Right ventricle myocardium inferior (tissue), 1 donor: ENCODE results near the gene PIBF1. TPM values are rescaled to one million over a fixed set of nuclear protein-coding genes. Genes with fewer than 3 reads are reported as not detected.
"Not testable (repeated sequence)": the region's sequence is repeated elsewhere in the genome, so short reads cannot be mapped to it uniquely, and the experiment has no call there.

Source experiments
- ATAC-seq: fragments of 200-7000 bp; cut with Tn5 transposase; one replicate; pipeline ENCODE4 v1.9.1; 2020; ENCODE audit warnings: mild to moderate bottlenecking, moderate library complexity
- DNase-seq: peaks from one replicate; pipeline ENCODE4 v3.0.0; 2021; ENCODE audit errors: missing footprints
- intact Hi-C: fragments of 100-400 bp; cut with DNase I; formaldehyde crosslinking; loops from one replicate; pipeline ENCODE4 v1.11.0; 2022
- long read RNA-seq: library from polyadenylated mRNA; unstranded; transcript quantifications from one replicate; pipeline ENCODE4 v2.0.0, GENCODE V29; 2021
- total RNA-seq: library from RNA; stranded (reverse); fragmentation: NEBNext Ultra II Directional; extraction: Animal tissue kit (Norgen Biotek cat#: 25700); gene quantifications from one replicate; pipeline ENCODE4 v1.2.1, GENCODE V29; 2021
- donor health status: DM: no; HTN: yes; CAD: no; lungs with severe emphysema.

The PIBF1 gene
- 16.3 TPM for total RNA-seq
- long read RNA-seq, transcript PIBF1-201 (18 exons, 3,154 nt), result major isoform, 6 of 8 reads
- long read RNA-seq, partial matches to known transcripts, result 0 of 8 reads
- long read RNA-seq, other reads (novel, unspliced or antisense), result 2 of 8 reads

- intact Hi-C loops, result loop anchor here (1.0 kb wide), 1 partner anchor 54 kb away; the partner anchor contains the start of genes BORA and MZT1
- ATAC-seq, result peak; percentile 100
- peak; percentile 98 for DNase-seq
Measured at GRCh38 chr13:72781451-72782439, at the start of gene PIBF1, which contains the start of gene DIS3. PIBF1 (plus strand) TSS chr13:72782133; CDS start chr13:72783470, 1,337 bp downstream. DIS3 (minus strand) TSS chr13:72781900; CDS start chr13:72781832, 68 bp downstream.

- no peak for DNase-seq
- intact Hi-C loops, result no loop called here
Measured at GRCh38 chr13:72737033-72737432, 44.9 kb upstream of the PIBF1 start.

GRCh38 chr13:72740015-72740414, 41.9 kb upstream of the PIBF1 start:
- intact Hi-C loops, result no loop called here
- DNase-seq (no peak), ATAC-seq (no peak)

More at GRCh38 chr13:72737033-72737432, 44.9 kb upstream of the PIBF1 start:
- no peak for ATAC-seq

GRCh38 chr13:72745260-72745659, 36.7 kb upstream of the PIBF1 start:
- no peak for ATAC-seq
- no peak for DNase-seq
- intact Hi-C loops, result no loop called here

GRCh38 chr13:72751220-72751619, 30.7 kb upstream of the PIBF1 start:
- intact Hi-C loops, result no loop called here
- ATAC-seq, result no peak
- no peak for DNase-seq

GRCh38 chr13:72754111-72754510, 27.8 kb upstream of the PIBF1 start:
- intact Hi-C loops, result no loop called here
- ATAC-seq (no peak), DNase-seq (no peak)

GRCh38 chr13:72757792-72758535, 24.0 kb upstream of the PIBF1 start:
- ATAC-seq (no peak), DNase-seq (no peak)
- intact Hi-C loops, result no loop called here

GRCh38 chr13:72760189-72760588, 21.7 kb upstream of the PIBF1 start:
- DNase-seq (no peak), ATAC-seq (no peak)
- intact Hi-C loops, result no loop called here

GRCh38 chr13:72763411-72763810, 18.5 kb upstream of the PIBF1 start:
- ATAC-seq (no peak), DNase-seq (no peak)
- intact Hi-C loops, result no loop called here

GRCh38 chr13:72774019-72774418, 7.9 kb upstream of the PIBF1 start:
- ATAC-seq (no peak), DNase-seq (no peak)
- intact Hi-C loops, result no loop called here

GRCh38 chr13:72782717-72783116, 784 bp downstream of the PIBF1 start:
- intact Hi-C loops, result loop anchor here (1.0 kb wide), 1 partner anchor 55 kb away; the partner anchor contains the start of genes BORA and MZT1
- ATAC-seq (no peak), DNase-seq (no peak)

GRCh38 chr13:72784679-72785078, 2.7 kb downstream of the PIBF1 start:
- intact Hi-C loops, DNase-seq, ATAC-seq: not testable (repeated sequence)

- intact Hi-C loops, result no loop called here
- ATAC-seq, result no peak
Measured at GRCh38 chr13:72788831-72789230, 6.9 kb downstream of the PIBF1 start.

GRCh38 chr13:72792640-72793039, 10.7 kb downstream of the PIBF1 start:
- intact Hi-C loops, result no loop called here
- ATAC-seq (no peak), DNase-seq (no peak)

More at GRCh38 chr13:72788831-72789230, 6.9 kb downstream of the PIBF1 start:
- DNase-seq, result no peak

- intact Hi-C loops, result no loop called here
- ATAC-seq (no peak), DNase-seq (no peak)
Measured at GRCh38 chr13:72798817-72799216, 16.9 kb downstream of the PIBF1 start.

- DNase-seq (no peak), ATAC-seq (no peak)
- intact Hi-C loops, result no loop called here
Measured at GRCh38 chr13:72804301-72804700, 22.4 kb downstream of the PIBF1 start.

- intact Hi-C loops, result no loop called here
- DNase-seq (no peak), ATAC-seq (no peak)
Measured at GRCh38 chr13:72805676-72806346, 23.9 kb downstream of the PIBF1 start.

GRCh38 chr13:72806514-72806913, 24.6 kb downstream of the PIBF1 start:
- DNase-seq, ATAC-seq, intact Hi-C loops: not testable (repeated sequence)
